Cardiac fibroblast (primary cell): Measurements from ENCODE around the gene APOBEC3C.
"Not testable (repeated sequence)": the region's sequence is repeated elsewhere in the genome, so short reads cannot be mapped to it uniquely, and the experiment has no call there.

Experiments used
- DNase-seq, 2 donors: peaks; one replicate each; pipeline versions ENCODE4 v3.0.0 to v3.0.0-alpha.2; 2010; ENCODE audit warnings: low read depth in 2 of 2
- H3K4me3 ChIP-seq, 2 donors: replicated peaks in 1 of 2; 1 replicate in 1 of 2; 2 replicates in 1 of 2; pipeline ENCODE4 v1.5.1; 2011; ENCODE audit warnings: low read depth in 2 of 2, low read length in 2 of 2, mild to moderate bottlenecking in 2 of 2, moderate library complexity in 1 of 2
- TF ChIP-seq, protein P1 (sequence below): IDR thresholded peaks from one replicate; pipeline ENCODE4 v1.5.1; 2011; ENCODE audit warnings: low read depth, mild to moderate bottlenecking, low read length, inconsistent platforms

The APOBEC3C gene

DNA sequence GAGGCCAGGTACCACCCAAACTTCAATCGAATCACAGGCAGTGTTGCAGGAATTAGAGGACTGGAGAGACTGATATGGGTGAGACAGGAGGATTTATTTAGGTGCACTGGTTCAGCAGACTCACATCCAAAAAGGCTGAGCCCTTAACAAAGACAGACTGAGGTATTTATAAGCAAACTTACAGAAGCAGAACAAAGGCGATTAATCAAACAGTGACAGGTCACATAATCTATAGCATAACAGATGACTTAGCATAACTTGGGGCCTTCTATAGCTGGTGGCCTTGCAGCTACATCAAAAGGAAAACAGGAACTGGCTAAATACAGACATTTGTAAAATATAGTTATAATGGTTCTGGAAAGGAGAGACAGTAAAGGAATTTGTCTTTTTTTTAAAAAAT, 29.8 kb upstream of the APOBEC3C start:
- TF ChIP-seq, protein P1, sequence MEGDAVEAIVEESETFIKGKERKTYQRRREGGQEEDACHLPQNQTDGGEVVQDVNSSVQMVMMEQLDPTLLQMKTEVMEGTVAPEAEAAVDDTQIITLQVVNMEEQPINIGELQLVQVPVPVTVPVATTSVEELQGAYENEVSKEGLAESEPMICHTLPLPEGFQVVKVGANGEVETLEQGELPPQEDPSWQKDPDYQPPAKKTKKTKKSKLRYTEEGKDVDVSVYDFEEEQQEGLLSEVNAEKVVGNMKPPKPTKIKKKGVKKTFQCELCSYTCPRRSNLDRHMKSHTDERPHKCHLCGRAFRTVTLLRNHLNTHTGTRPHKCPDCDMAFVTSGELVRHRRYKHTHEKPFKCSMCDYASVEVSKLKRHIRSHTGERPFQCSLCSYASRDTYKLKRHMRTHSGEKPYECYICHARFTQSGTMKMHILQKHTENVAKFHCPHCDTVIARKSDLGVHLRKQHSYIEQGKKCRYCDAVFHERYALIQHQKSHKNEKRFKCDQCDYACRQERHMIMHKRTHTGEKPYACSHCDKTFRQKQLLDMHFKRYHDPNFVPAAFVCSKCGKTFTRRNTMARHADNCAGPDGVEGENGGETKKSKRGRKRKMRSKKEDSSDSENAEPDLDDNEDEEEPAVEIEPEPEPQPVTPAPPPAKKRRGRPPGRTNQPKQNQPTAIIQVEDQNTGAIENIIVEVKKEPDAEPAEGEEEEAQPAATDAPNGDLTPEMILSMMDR: no peak
- H3K4me3 ChIP-seq: no peak overlapping the region

DNA sequence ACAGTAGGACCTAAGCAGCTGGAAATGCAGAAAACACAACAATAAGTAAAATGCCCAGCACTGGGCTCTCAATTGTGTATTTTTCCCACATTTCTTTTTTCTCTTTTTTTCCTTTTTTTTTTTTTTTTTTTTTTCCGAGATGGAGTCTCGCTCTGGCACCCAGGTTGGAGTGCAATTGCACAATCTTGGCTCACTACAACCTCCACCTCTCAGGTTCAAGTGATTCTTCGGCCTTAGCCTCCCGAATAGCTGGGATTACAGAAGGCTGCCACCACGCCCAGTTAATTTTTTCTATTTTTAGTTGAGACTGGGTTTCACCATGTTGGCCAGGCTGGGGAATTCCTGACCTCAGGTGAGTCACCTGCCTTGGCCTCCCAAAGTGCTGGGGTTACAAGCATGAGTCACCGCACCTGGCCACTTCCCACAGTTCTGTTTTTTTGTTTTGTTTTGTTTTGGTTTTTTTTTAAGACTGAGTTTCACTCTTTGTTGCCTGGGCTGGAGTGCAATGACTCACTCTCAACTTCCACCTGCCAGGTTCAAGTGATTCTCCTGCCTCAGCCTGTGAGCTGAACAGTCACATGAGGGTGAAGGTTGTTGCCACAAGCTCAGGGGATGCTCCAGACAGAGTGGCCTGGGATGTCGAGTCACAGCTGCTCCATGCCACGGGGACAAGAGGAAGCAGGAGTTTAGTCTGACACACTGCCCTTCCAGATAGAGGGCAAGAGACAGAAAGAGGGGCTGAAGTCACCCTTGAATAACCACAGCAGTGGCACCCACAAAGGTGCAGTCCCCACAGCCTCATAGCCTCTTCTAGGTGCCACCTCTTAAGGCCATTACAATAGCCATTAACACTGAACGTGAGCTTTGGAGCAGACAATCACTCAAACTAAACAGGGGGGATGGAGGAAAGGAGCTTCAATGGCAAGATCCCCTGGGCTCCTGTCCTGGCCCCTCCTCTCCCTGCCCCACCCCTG, 29.0 kb upstream of the APOBEC3C start:
- not testable (repeated sequence) for H3K4me3 ChIP-seq
- peak in 1 of 2 donors; percentile 73 for DNase-seq

More for the DNA sequence above, 29.8 kb upstream of the APOBEC3C start:
- DNase-seq: no peak

DNA sequence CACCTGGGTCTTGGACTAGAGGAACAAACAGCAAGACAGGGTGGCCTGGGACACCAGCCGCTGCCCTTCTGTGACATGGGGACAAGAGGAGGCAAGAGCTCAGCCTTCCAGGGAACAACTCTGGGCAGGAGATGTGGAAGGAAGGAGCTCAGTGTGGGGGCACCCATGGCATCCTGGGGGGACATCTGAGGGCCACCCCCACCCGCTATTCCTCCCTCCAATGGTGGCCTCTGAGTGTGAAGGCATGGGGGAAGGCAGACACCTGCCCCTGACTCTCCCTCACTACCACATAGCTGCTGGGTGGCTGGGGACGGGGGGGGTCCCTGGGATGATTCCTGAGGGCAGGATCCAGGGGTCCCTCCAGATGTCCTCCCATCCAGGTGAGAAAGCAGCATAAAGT, 27.4 kb upstream of the APOBEC3C start:
- no peak for DNase-seq
- no peak overlapping the region for H3K4me3 ChIP-seq
- TF ChIP-seq, protein P1: no peak

DNA sequence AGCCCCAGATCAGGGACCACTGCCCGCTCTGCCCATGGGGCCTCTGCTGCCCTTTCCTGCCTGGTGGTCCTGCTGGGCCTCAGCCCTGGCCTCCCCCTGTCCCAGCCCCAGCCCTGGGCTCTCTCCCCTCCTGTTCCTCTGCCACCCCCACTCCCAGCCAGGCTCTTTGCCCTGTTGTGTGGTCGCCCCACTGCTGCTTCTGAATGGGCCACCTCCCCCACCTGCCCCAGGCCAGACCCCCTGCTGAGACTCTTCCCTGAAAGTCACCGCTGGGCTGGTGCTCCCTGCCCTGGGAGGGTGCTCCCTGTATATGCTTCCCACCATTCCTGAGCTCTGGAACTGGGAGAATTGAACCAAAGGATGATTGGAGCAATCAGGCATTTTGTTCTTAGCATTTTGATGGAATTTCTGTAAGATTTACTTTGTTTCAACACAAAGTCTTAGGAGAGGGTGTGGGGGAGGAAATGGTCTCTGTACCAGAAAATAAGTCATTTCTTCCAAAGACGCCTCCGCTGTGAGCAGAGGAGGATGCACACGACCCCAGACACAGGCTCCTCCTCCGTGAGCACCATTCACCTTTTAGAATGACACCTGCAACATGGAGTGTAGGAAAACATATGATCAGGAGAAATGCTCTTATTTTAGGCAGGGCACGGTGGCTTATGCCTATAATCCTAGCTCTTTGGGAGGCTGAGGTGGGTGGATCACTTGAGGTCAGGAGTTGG, 26.7 kb upstream of the APOBEC3C start:
- H3K4me3 ChIP-seq: no peak overlapping the region
- TF ChIP-seq, protein P1: no peak
- DNase-seq: no peak

DNA sequence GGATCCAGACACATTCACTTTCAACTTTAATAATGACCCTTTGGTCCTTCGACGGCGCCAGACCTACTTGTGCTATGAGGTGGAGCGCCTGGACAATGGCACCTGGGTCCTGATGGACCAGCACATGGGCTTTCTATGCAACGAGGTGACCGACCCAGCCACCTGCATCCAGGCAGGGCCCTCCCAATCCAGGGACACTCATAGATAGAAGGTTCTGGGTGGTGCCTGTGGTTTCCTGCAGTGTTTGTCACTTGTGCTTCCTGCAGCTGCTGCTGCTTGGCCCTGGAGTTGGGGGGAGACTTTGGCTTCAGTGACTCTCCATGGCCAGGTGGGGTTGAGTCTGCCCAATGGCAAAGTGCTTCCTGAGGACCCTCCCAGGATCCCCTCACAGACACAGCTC, 24.6 kb upstream of the APOBEC3C start:
- TF ChIP-seq, protein P1: no peak
- DNase-seq: no peak
- no peak overlapping the region for H3K4me3 ChIP-seq

DNA sequence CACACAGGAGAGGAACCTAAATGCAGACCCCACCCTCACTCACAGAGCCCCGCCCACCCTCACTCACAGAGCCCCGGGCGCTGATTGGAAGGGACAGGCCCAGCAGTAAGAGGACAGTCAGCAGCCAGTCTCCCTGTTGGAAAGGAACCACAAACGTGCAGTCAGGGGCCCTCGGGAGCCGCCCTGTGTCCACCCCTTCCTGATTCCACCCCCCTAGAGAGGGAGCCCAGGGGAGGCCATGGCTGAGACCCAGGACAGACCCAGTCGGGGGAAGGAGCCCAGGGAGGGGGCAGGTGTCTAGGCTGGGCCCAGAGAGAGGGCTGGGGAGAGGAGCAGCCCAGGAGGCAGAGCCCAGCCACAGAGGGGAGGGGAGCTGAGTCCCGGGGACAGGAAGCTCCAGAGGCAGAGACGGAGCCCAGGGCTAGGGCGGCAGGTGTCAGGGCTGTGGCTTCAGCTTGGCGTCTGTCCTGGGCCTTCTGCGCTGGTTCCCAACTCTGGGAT, 21.1 kb upstream of the APOBEC3C start:
- not testable (repeated sequence) for DNase-seq, H3K4me3 ChIP-seq

DNA sequence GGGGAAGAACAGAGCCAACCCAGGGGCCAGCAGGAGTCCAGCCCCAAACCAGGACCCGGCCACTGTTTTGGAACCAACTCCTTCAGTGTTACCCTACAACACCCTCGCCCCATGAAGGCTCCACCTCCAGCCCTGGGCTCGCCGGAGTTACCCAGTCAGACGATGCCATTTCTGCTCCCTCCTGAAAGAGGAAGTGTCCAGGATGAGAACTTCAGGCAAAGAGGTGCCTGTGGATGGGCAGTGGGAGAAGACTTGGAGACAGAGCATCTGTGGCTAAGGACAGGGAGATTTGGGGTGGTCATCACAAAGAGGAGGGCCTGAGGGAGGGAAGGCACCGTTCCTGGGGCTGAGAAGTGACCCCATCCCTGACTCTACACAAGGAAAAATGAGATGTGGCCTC, 18.0 kb upstream of the APOBEC3C start:
- H3K4me3 ChIP-seq: no peak overlapping the region
- DNase-seq: no peak
- TF ChIP-seq, protein P1: no peak
